Activated CD4-positive, alpha-beta T cell treated with anti-CD3 and anti-CD28 coated beads, Interleukin-2, amount 10 ng/mL, durations not matched to agents 24 days and 14 days (primary cell): Measurements from ENCODE around the gene AIPL1. TPM values are rescaled to one million over a fixed set of nuclear protein-coding genes. Genes with fewer than 3 reads are reported as not detected.

ENCODE experiments used
- DNase-seq: peaks from one replicate; pipeline ENCODE4 v3.0.0; 2022
- H3K27ac Mint-ChIP-seq: one replicate; pipeline ENCODE4 v1.8.0; 2022; ENCODE audit warnings: mild to moderate bottlenecking, mixed read lengths
- H3K27me3 Mint-ChIP-seq: one replicate; pipeline ENCODE4 v1.8.0; 2022; ENCODE audit warnings: mixed read lengths
- H3K36me3 Mint-ChIP-seq: one replicate; pipeline ENCODE4 v1.8.0; 2022; ENCODE audit warnings: low read depth, mild to moderate bottlenecking, mixed read lengths
- H3K4me1 Mint-ChIP-seq: one replicate; pipeline ENCODE4 v1.8.0; 2021; ENCODE audit warnings: mixed read lengths
- H3K4me3 Mint-ChIP-seq: one replicate; pipeline ENCODE4 v1.8.0; 2022; ENCODE audit warnings: mild to moderate bottlenecking, moderate library complexity, mixed read lengths
- H3K9me3 Mint-ChIP-seq: one replicate; pipeline ENCODE4 v1.8.0; 2021; ENCODE audit warnings: mixed read lengths
- intact Hi-C: fragments of 100-400 bp; cut with micrococcal nuclease; formaldehyde crosslinking; loops from one replicate; pipeline ENCODE4 v1.15.1; 2023
- total RNA-seq: library from RNA; stranded (reverse); gene quantifications from 2 replicates; pipeline ENCODE4 v1.2.3, GENCODE V29; 2022

The AIPL1 gene
- total RNA-seq, 1 donor from 2014 or later: not detected

- peaks cover 18% of the 10 kb centered on the region for H3K27me3 Mint-ChIP-seq
- no peak overlapping the region for H3K27ac Mint-ChIP-seq
- no peaks in the 10 kb centered on the region for H3K9me3 Mint-ChIP-seq
- peaks cover 10% of the 10 kb centered on the region for H3K36me3 Mint-ChIP-seq
- intact Hi-C loops: no loop called here
- no peak overlapping the region for H3K4me3 Mint-ChIP-seq
- no peak for DNase-seq
- peaks cover 2% of the 10 kb centered on the region for H3K4me1 Mint-ChIP-seq
Measured at GRCh38 chr17:6450926-6451832, 16.3 kb upstream of the AIPL1 start.

- no peak overlapping the region for H3K4me3 Mint-ChIP-seq
- intact Hi-C loops: loop anchor here (10.0 kb wide), 1 partner anchor 195 kb away; the partner anchor contains the start of genes KIAA0753 and TXNDC17
- DNase-seq: no peak
- peaks cover 11% of the 10 kb centered on the region for H3K4me1 Mint-ChIP-seq
- H3K27me3 Mint-ChIP-seq: peaks cover 16% of the 10 kb centered on the region
- H3K9me3 Mint-ChIP-seq: no peaks in the 10 kb centered on the region
- peaks cover 17% of the 10 kb centered on the region for H3K36me3 Mint-ChIP-seq
- H3K27ac Mint-ChIP-seq: no peak overlapping the region
Measured at GRCh38 chr17:6449307-6449706, 14.4 kb upstream of the AIPL1 start.

- peaks cover 9% of the 10 kb centered on the region for H3K27me3 Mint-ChIP-seq
- DNase-seq: no peak
- H3K4me1 Mint-ChIP-seq: peaks cover 16% of the 10 kb centered on the region
- no peak overlapping the region for H3K4me3 Mint-ChIP-seq
- H3K9me3 Mint-ChIP-seq: no peaks in the 10 kb centered on the region
- H3K27ac Mint-ChIP-seq: no peak overlapping the region
- H3K36me3 Mint-ChIP-seq: peaks cover 18% of the 10 kb centered on the region
- intact Hi-C loops: loop anchor here (10.0 kb wide), 1 partner anchor 196 kb away; the partner anchor contains the start of genes KIAA0753 and TXNDC17
Measured at GRCh38 chr17:6448473-6448872, 13.6 kb upstream of the AIPL1 start.

GRCh38 chr17:6446516-6447100 lies 11.7 kb upstream of the AIPL1 start:
- H3K36me3 Mint-ChIP-seq: peaks cover 18% of the 10 kb centered on the region
- no peak overlapping the region for H3K4me3 Mint-ChIP-seq
- H3K27me3 Mint-ChIP-seq: peaks cover 7% of the 10 kb centered on the region
- no peak overlapping the region for H3K27ac Mint-ChIP-seq
- intact Hi-C loops: loop anchor here (10.0 kb wide), 1 partner anchor 198 kb away; the partner anchor contains the start of genes KIAA0753 and TXNDC17
- no peak for DNase-seq
- H3K4me1 Mint-ChIP-seq: peaks cover 20% of the 10 kb centered on the region
- H3K9me3 Mint-ChIP-seq: no peaks in the 10 kb centered on the region

GRCh38 chr17:6444571-6445335 lies 9.8 kb upstream of the AIPL1 start:
- Mint-ChIP-seq H3K27ac (peak overlapping the region; percentile 96), H3K9me3 (no peaks in the 10 kb centered on the region), H3K4me3 (peak overlapping the region; percentile 95), H3K36me3 (peaks cover 13% of the 10 kb centered on the region), H3K4me1 (peaks cover 18% of the 10 kb centered on the region), H3K27me3 (peaks cover 24% of the 10 kb centered on the region)
- no peak for DNase-seq
- intact Hi-C loops: loop anchor here (10.0 kb wide), 1 partner anchor 200 kb away; the partner anchor contains the start of genes KIAA0753 and TXNDC17

GRCh38 chr17:6443692-6444570 lies 9.0 kb upstream of the AIPL1 start, which contains the start of gene PIMREG:
TSS of gene PIMREG (plus strand) at chr17:6444455. CDS start at chr17:6445111, 656 bp downstream.
- peaks cover 18% of the 10 kb centered on the region for H3K4me1 Mint-ChIP-seq
- peaks cover 12% of the 10 kb centered on the region for H3K36me3 Mint-ChIP-seq
- H3K9me3 Mint-ChIP-seq: no peaks in the 10 kb centered on the region
- peak within 1 kb of the TSS; percentile 96 for H3K27ac Mint-ChIP-seq
- intact Hi-C loops: loop anchor here (10.0 kb wide), 1 partner anchor 201 kb away; the partner anchor contains the start of genes KIAA0753 and TXNDC17
- DNase-seq: peak; percentile 97
- peak within 1 kb of the TSS; percentile 95 for H3K4me3 Mint-ChIP-seq
- peaks cover 32% of the 10 kb centered on the region for H3K27me3 Mint-ChIP-seq

GRCh38 chr17:6442775-6443174 lies 7.9 kb upstream of the AIPL1 start:
- DNase-seq: no peak
- intact Hi-C loops: loop anchor here (10.0 kb wide), 1 partner anchor 202 kb away; the partner anchor contains the start of genes KIAA0753 and TXNDC17
- Mint-ChIP-seq H3K9me3 (no peaks in the 10 kb centered on the region), H3K36me3 (peaks cover 12% of the 10 kb centered on the region), H3K27ac (no peak overlapping the region), H3K27me3 (peaks cover 37% of the 10 kb centered on the region), H3K4me1 (peaks cover 18% of the 10 kb centered on the region), H3K4me3 (no peak overlapping the region)

- H3K27me3 Mint-ChIP-seq: peaks cover 53% of the 10 kb centered on the region
- H3K4me1 Mint-ChIP-seq: peaks cover 14% of the 10 kb centered on the region
- no peak overlapping the region for H3K27ac Mint-ChIP-seq
- H3K4me3 Mint-ChIP-seq: no peak overlapping the region
- intact Hi-C loops: loop anchor here (5.0 to 10.0 kb wide), 2 partner anchors 205 to 853 kb away; partner anchors contain the start of genes KIAA0753 and TXNDC17
- H3K36me3 Mint-ChIP-seq: peaks cover 3% of the 10 kb centered on the region
- H3K9me3 Mint-ChIP-seq: no peaks in the 10 kb centered on the region
- DNase-seq: no peak
Measured at GRCh38 chr17:6439951-6440350, 5.0 kb upstream of the AIPL1 start.

- Mint-ChIP-seq H3K4me1 (peaks cover 2% of the 10 kb centered on the region), H3K9me3 (no peaks in the 10 kb centered on the region), H3K27me3 (peaks cover 62% of the 10 kb centered on the region), H3K27ac (no peak overlapping the region), H3K4me3 (no peak overlapping the region), H3K36me3 (no peaks in the 10 kb centered on the region)
- intact Hi-C loops: loop anchor here (5.0 kb wide), 1 partner anchor 851 kb away; no protein-coding TSS in a partner anchor
- DNase-seq: no peak
Measured at GRCh38 chr17:6437956-6438355, 3.0 kb upstream of the AIPL1 start.

- H3K4me1 Mint-ChIP-seq: peaks cover 2% of the 10 kb centered on the region
- intact Hi-C loops: loop anchor here (5.0 kb wide), 1 partner anchor 850 kb away; no protein-coding TSS in a partner anchor
- H3K4me3 Mint-ChIP-seq: no peak overlapping the region
- no peak for DNase-seq
- no peak overlapping the region for H3K27ac Mint-ChIP-seq
- H3K9me3 Mint-ChIP-seq: no peaks in the 10 kb centered on the region
- H3K36me3 Mint-ChIP-seq: no peaks in the 10 kb centered on the region
- H3K27me3 Mint-ChIP-seq: peaks cover 65% of the 10 kb centered on the region
Measured at GRCh38 chr17:6437466-6437865, 2.5 kb upstream of the AIPL1 start.

- no peak overlapping the region for H3K27ac Mint-ChIP-seq
- peaks cover 6% of the 10 kb centered on the region for H3K9me3 Mint-ChIP-seq
- peak; percentile 89 for DNase-seq
- intact Hi-C loops: loop anchor here (5.0 kb wide), 1 partner anchor 849 kb away; no protein-coding TSS in a partner anchor
- H3K4me3 Mint-ChIP-seq: no peak overlapping the region
- peaks cover 2% of the 10 kb centered on the region for H3K4me1 Mint-ChIP-seq
- H3K27me3 Mint-ChIP-seq: peaks cover 63% of the 10 kb centered on the region
- H3K36me3 Mint-ChIP-seq: peaks cover 2% of the 10 kb centered on the region
Measured at GRCh38 chr17:6435968-6436367, 1.0 kb upstream of the AIPL1 start.

GRCh38 chr17:6430769-6431168 lies 4.2 kb downstream of the AIPL1 start:
- Mint-ChIP-seq H3K27me3 (peaks cover 50% of the 10 kb centered on the region), H3K4me3 (no peak overlapping the region), H3K36me3 (peaks cover 5% of the 10 kb centered on the region), H3K4me1 (peaks cover 16% of the 10 kb centered on the region), H3K9me3 (peaks cover 10% of the 10 kb centered on the region), H3K27ac (no peak overlapping the region)
- intact Hi-C loops: no loop called here
- DNase-seq: no peak
